Tibial nerve (tissue), 4 donors: Measurements from ENCODE around the gene CALU. TPM values are rescaled to one million over a fixed set of nuclear protein-coding genes. Genes with fewer than 3 reads are reported as not detected.

ENCODE experiments used
- DNase-seq, 2 donors: peaks; one replicate each; pipeline ENCODE4 v3.0.0-alpha.2; 2019; ENCODE audit warnings: low spot score in 2 of 2
- H3K27ac ChIP-seq, 4 donors: fragments of 200-600 bp; sonication (generic) in 3 of 4; one replicate each; pipeline ENCODE4 v1.5.1; 2017 to 2019; ENCODE audit warnings: mild to moderate bottlenecking in 1 of 4
- H3K27me3 ChIP-seq, 2 donors: fragments of 200-600 bp; sonication (generic) in 1 of 2; one replicate each; pipeline versions ENCODE4 v1.5.1 to v1.6.0; 2017 to 2019
- H3K36me3 ChIP-seq, 3 donors: fragments of 200-600 bp; sonication (generic); one replicate each; pipeline ENCODE4 v1.5.1; 2018 to 2019
- H3K4me1 ChIP-seq, 4 donors: fragments of 200-600 bp; sonication (generic) in 3 of 4; one replicate each; pipeline ENCODE4 v1.5.1; 2017 to 2019
- H3K4me3 ChIP-seq, 4 donors: fragments of 200-600 bp; sonication (generic) in 3 of 4; one replicate each; pipeline ENCODE4 v1.5.1; 2017 to 2019; ENCODE audit warnings: mild to moderate bottlenecking in 1 of 4, moderate library complexity in 1 of 4
- H3K9me3 ChIP-seq, 4 donors: fragments of 200-600 bp; sonication (generic) in 3 of 4; one replicate each; pipeline ENCODE4 v1.5.1; 2017 to 2019
- EP300 ChIP-seq, 2 donors: sonication (generic); formaldehyde crosslinking; IDR thresholded peaks; one replicate each; pipeline ENCODE4 v1.6.1; 2017; ENCODE audit warnings: antibody characterized with exemption in 2 of 2, mild to moderate bottlenecking in 1 of 2
- POLR2A ChIP-seq, 2 donors: fragments of 450-650 bp; IDR thresholded peaks; one replicate each; pipeline ENCODE4 v1.6.1; 2017; ENCODE audit warnings: antibody characterized with exemption in 2 of 2, mild to moderate bottlenecking in 2 of 2, moderate library complexity in 2 of 2
- WGBS, 2 donors: methylation state at CpG; one replicate each; pipeline ENCODE4 v1.1.5; 2018; 5-methylcytosine and 5-hydroxymethylcytosine counted together
- small RNA-seq: library from RNA; depleted of rRNA; stranded (forward); fragments of <200 nt; gene quantifications from one replicate; pipeline ENCODE3, GENCODE V24; 2016
- total RNA-seq, 4 donors: library from RNA; depleted of rRNA; stranded (reverse); fragments of >200 nt; gene quantifications; one replicate each; pipeline ENCODE4 v1.1.0, GENCODE V29; 2016
- TF ChIP-seq, protein P1 (sequence below), 5 experiments: fragments of 200-600 bp in 3 of 5; fragments of 450-650 bp in 2 of 5; sonication (generic) in 3 of 5; IDR thresholded peaks; one replicate each; pipeline ENCODE4 v1.5.1; 2016 to 2019; ENCODE audit warnings: antibody characterized with exemption in 5 of 5, mild to moderate bottlenecking in 3 of 5, moderate library complexity in 2 of 5

Gene CALU
- total RNA-seq, 4 donors from 2014 or later = 77.3 to 94.8 (median 90.0) TPM

DNA sequence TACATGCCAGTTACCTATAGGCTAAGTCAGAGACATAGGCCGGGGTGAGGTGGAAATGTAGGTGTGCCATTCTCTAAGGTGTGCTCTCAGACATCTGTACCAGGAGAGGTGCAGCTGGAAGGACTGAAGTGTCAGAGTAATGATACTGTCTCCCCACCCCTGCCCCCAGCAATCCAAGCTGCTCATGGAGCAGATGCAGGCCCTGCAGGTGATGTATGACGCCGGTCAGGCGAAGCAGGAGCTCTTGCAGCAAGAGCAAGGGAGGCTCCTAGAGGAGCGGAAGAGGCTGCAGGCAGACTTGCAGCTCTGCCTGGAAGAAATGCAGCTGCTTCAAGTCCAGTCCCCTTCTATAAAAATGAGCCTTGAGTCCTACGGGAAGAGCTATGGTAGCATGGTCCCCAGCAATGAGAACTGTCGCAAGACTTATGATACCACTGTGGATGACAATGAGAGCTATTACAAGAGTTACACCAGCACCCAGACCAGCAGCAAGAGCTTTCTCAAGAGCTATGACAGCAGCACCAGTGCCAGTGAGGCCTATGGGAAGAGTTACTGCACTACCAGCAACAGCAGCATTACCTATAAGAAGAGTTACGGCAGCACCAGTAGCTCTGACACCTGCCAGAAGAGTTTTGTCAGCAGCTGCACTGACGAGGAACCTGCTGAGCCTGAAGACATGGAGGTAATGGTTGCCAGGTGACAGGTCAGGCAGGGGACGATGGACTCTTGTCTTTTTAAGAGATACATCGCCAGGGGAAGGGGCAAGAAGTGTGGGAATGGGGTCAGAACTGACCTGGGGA, 72.7 kb downstream of the CALU start:
- H3K36me3 ChIP-seq = no peaks in the 10 kb centered on the region
- DNase-seq = no peak
- H3K27ac ChIP-seq = no peak overlapping the region
- 88 to 94% methylated on average over 11 of the region's 11 CpGs for WGBS, 2 donors
- TF ChIP-seq, protein P1, sequence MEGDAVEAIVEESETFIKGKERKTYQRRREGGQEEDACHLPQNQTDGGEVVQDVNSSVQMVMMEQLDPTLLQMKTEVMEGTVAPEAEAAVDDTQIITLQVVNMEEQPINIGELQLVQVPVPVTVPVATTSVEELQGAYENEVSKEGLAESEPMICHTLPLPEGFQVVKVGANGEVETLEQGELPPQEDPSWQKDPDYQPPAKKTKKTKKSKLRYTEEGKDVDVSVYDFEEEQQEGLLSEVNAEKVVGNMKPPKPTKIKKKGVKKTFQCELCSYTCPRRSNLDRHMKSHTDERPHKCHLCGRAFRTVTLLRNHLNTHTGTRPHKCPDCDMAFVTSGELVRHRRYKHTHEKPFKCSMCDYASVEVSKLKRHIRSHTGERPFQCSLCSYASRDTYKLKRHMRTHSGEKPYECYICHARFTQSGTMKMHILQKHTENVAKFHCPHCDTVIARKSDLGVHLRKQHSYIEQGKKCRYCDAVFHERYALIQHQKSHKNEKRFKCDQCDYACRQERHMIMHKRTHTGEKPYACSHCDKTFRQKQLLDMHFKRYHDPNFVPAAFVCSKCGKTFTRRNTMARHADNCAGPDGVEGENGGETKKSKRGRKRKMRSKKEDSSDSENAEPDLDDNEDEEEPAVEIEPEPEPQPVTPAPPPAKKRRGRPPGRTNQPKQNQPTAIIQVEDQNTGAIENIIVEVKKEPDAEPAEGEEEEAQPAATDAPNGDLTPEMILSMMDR (IDR thresholded peaks at IDR 0.05) = no peak
- TF ChIP-seq EP300 (IDR thresholded peaks at IDR 0.05) (no peak), POLR2A (IDR thresholded peaks at IDR 0.05) (no peak)
- H3K27me3 ChIP-seq = no peaks in the 10 kb centered on the region
- H3K4me3 ChIP-seq = no peak overlapping the region
- no peaks in the 10 kb centered on the region for H3K9me3 ChIP-seq
- H3K4me1 ChIP-seq = no peaks in the 10 kb centered on the region

DNA sequence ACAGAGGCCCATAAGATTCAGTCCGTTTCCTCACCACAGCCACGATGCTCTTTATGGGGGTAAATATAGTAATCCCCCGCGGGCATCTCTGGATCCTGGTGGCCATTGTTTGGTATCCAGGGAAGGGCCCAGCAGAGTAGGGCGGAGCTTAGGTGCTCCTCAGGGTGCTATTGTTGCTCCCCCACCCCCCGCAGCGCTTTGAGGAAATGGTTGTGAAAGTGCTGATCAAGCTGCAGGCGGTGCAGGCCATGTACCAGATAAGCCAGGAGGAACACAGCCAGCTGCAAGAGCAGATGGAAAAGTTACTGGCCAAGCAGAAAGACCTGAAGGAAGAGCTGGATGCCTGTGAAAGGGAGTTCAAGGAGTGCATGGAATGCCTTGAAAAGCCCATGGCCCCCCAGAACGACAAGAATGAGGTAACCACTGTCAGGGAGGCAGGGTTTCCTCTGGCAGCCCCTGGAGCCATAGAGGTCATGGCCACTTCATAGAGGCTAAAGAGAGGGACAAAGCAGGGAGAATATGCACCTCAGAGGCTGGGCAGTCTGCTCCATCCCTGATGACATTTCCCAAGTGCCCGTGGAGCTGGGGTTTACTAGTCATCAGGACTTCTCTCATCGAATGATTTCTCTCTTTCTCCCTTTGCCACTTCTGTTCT, 73.5 kb downstream of the CALU start:
- H3K36me3 ChIP-seq = no peaks in the 10 kb centered on the region
- TF ChIP-seq, protein P1 (IDR thresholded peaks at IDR 0.05) = no peak
- TF ChIP-seq EP300 (IDR thresholded peaks at IDR 0.05) (no peak), POLR2A (IDR thresholded peaks at IDR 0.05) (no peak)
- no peaks in the 10 kb centered on the region for H3K27me3 ChIP-seq
- no peaks in the 10 kb centered on the region for H3K9me3 ChIP-seq
- WGBS, 2 donors = 52 to 54% methylated on average over 11 of the region's 11 CpGs
- no peaks in the 10 kb centered on the region for H3K4me1 ChIP-seq
- no peak overlapping the region for H3K27ac ChIP-seq
- no peak overlapping the region for H3K4me3 ChIP-seq
- DNase-seq = peak in 1 of 2 donors; percentile 31

DNA sequence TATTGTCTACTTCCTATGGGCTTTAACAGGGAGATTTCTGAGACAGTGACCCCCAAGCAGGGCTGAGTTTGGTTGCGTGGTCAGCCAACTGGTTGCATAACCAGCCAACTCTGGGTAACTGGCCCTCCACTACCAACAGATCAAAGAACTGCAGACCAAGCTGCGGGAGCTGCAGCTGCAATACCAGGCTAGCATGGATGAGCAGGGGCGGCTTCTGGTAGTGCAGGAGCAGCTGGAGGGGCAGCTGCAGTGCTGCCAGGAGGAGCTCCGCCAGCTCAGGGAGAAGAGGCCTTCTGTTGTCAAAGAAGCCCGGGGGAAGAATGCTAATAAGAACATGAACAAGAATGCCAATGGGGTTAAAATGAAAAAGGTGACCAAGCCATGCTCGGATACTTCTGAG, 75.3 kb downstream of the CALU start:
- H3K36me3 ChIP-seq = no peaks in the 10 kb centered on the region
- no peak overlapping the region for H3K27ac ChIP-seq
- WGBS, 2 donors = 85 to 88% methylated on average over 6 of the region's 6 CpGs
- TF ChIP-seq, protein P1 (IDR thresholded peaks at IDR 0.05) = no peak
- TF ChIP-seq POLR2A (IDR thresholded peaks at IDR 0.05) (no peak), EP300 (IDR thresholded peaks at IDR 0.05) (no peak)
- H3K27me3 ChIP-seq = no peaks in the 10 kb centered on the region
- H3K4me1 ChIP-seq = no peaks in the 10 kb centered on the region
- H3K4me3 ChIP-seq = no peak overlapping the region
- H3K9me3 ChIP-seq = no peaks in the 10 kb centered on the region
- DNase-seq = no peak

GRCh38 chr7:128815289-128815942, 76.3 kb downstream of the CALU start:
- DNase-seq = no peak
- WGBS, 2 donors = 88 to 89% methylated on average over 7 of the region's 7 CpGs
- H3K27ac ChIP-seq = no peak overlapping the region
- no peaks in the 10 kb centered on the region for H3K9me3 ChIP-seq
- H3K4me3 ChIP-seq = no peak overlapping the region
- H3K4me1 ChIP-seq = no peaks in the 10 kb centered on the region
- H3K36me3 ChIP-seq = no peaks in the 10 kb centered on the region
- H3K27me3 ChIP-seq = no peaks in the 10 kb centered on the region
- TF ChIP-seq EP300 (IDR thresholded peaks at IDR 0.05) (peak in 1 of 2 donors; percentile 21), POLR2A (IDR thresholded peaks at IDR 0.05) (no peak)

DNA sequence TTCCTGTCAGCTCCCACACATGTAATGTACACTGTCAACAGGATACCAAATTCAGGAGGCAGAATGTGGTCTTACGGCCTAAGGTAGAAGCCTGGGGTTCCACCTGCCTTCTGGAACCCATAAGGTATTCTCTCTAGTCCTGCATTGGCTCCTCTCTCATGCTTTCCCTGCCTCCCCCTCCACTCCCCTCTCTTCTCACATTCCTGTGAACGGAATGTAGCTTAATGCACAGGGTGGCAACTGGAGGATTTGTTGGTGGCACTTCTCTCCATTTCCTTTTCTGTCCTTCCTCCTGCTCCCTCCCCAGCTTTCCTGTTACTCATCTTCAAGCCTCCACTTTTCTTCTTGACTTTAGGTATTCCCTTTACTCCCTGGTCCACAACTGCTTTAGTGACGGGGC, 79.5 kb downstream of the CALU start:
- Histone ChIP-seq H3K27me3 (no peaks in the 10 kb centered on the region), H3K4me1 (no peaks in the 10 kb centered on the region), H3K4me3 (no peak overlapping the region), H3K36me3 (no peaks in the 10 kb centered on the region), H3K27ac (no peak overlapping the region), H3K9me3 (no peaks in the 10 kb centered on the region)
- TF ChIP-seq POLR2A (IDR thresholded peaks at IDR 0.05) (no peak), EP300 (IDR thresholded peaks at IDR 0.05) (no peak)
- TF ChIP-seq, protein P1 (IDR thresholded peaks at IDR 0.05) = no peak
- no peak for DNase-seq
- 72 to 81% methylated on average over 3 of the region's 3 CpGs for WGBS, 2 donors

Small RNA genes within 50 kb of the gene (small RNA-seq; reads per million reads assigned to genes)
- gene RN7SL81P (not detected), gene RNA5SP242 (25.5 reads per million, percentile 93 among the genes with 10 or more reads in this experiment), gene RNA5SP243 (not detected)

Other genes with a start within 250 kb of the CALU start
- gene GARIN1A, start 67.1 kb upstream of the CALU start, total RNA-seq = 1 to 10 TPM in 2 of 4 donors, under 1 TPM in 2; 0.63 to 3.5 (median 1.8) TPM
- not detected for gene OPN1SW, start 36.4 kb downstream of the CALU start, total RNA-seq
- gene CCDC136, start 52.6 kb downstream of the CALU start, total RNA-seq = 10 to 100 TPM in 1 of 4 donors, 1 to 10 TPM in 3; 4.5 to 12.4 (median 7.2) TPM
- gene FLNC, start 91.0 kb downstream of the CALU start, total RNA-seq = 10 to 100 TPM in 2 of 4 donors, 1 to 10 TPM in 2; 5.5 to 13.5 (median 9.0) TPM
- 100 to 1,000 TPM in 1 of 4 donors, 10 to 100 TPM in 3; 57.9 to 122 (median 75.4) TPM for gene ATP6V1F, start 123.5 kb downstream of the CALU start, total RNA-seq
- gene KCP, start 171.3 kb downstream of the CALU start, total RNA-seq = under 1 TPM; 0.21 to 0.90 (median 0.40) TPM
- 10 to 100 TPM in 3 of 4 donors, 1 to 10 TPM in 1; 7.8 to 28.8 (median 15.0) TPM for gene IRF5, start 198.6 kb downstream of the CALU start, total RNA-seq